ENCODE results near the gene PLXNA4. TPM values are rescaled to one million over a fixed set of nuclear protein-coding genes. Genes with fewer than 3 reads are reported as not detected.

PLXNA4 gene
- total RNA-seq, 1 experiment from 2014 or later = not detected

GRCh38 chr7:132311733-132312132, 264.5 kb downstream of the PLXNA4 start:
- Histone ChIP-seq H3K27ac (ENCODE audit: low read depth, low read length) (no peak overlapping the region), H3K4me1 (ENCODE audit: control insufficient read depth in 1 of 2, insufficient read depth in 2 of 2, low read length in 2 of 2) (no peaks in the 10 kb centered on the region), H3K79me2 (ENCODE audit: insufficient read depth, low read length) (no peaks in the 10 kb centered on the region), H3K4me3 (replicated peaks in 1 of 2; ENCODE audit: low read depth in 1 of 2, low read length in 2 of 2) (no peak overlapping the region), H2AFZ (ENCODE audit: low read depth, low read length, poor library complexity, severe bottlenecking) (no peak overlapping the region), H4K20me1 (ENCODE audit: insufficient read depth) (no peaks in the 10 kb centered on the region), H3K27me3 (ENCODE audit: insufficient read depth, low read length) (peaks cover 57% of the 10 kb centered on the region), H3K9ac (ENCODE audit: low read length) (no peak overlapping the region), H3K9me2 (ENCODE audit: insufficient read depth) (no peaks in the 10 kb centered on the region), H3K4me2 (ENCODE audit: low read length) (no peak overlapping the region), H3K9me3 (ENCODE audit: control insufficient read depth in 1 of 2, insufficient read depth in 1 of 2, low read depth in 1 of 2, low read length in 2 of 2) (no peaks in the 10 kb centered on the region), H3K36me3 (ENCODE audit: control insufficient read depth in 1 of 2, insufficient read depth in 2 of 2, low read length in 2 of 2) (no peaks in the 10 kb centered on the region)
- ATAC-seq = no peak
- RAD21 ChIA-PET (ENCODE audit: low non-redundant PET in 1 of 2, low total read pairs in 2 of 2, uncharacterized antibody in 2 of 2, unreplicated experiment in 2 of 2) = no interaction called here
- no peak for TF ChIP-seq SRF (IDR thresholded peaks at IDR 0.05; ENCODE audit: low read depth)
- no peak for TF ChIP-seq ATF3 (IDR thresholded peaks at IDR 0.05)
- no peak for TF ChIP-seq ELF1 (IDR thresholded peaks at IDR 0.05; ENCODE audit: borderline replicate concordance, low read depth)
- no peak for TF ChIP-seq SP1 (IDR thresholded peaks at IDR 0.05; ENCODE audit: low read depth)
- TF ChIP-seq ZNF274 (IDR thresholded peaks at IDR 0.05; ENCODE audit: low read depth, low read length) = no peak
- TF ChIP-seq RAD21 (IDR thresholded peaks at IDR 0.05; ENCODE audit: low read depth) = no peak
- TF ChIP-seq EZH2 (IDR thresholded peaks at IDR 0.05) = no peak
- TF ChIP-seq POLR2AphosphoS5 (IDR thresholded peaks at IDR 0.05; ENCODE audit: low read depth, low read length) = no peak
- TF ChIP-seq MAX (IDR thresholded peaks at IDR 0.05) = no peak
- TF ChIP-seq FOSL1 (IDR thresholded peaks at IDR 0.05; ENCODE audit: low read depth) = no peak
- TF ChIP-seq CBX3 (IDR thresholded peaks at IDR 0.05; ENCODE audit: low read depth) = no peak
- TF ChIP-seq POLR2A (IDR thresholded peaks at IDR 0.05; ENCODE audit: borderline replicate concordance, extremely low read depth, insufficient read depth, insufficient read length) = no peak
- no peak for TF ChIP-seq CEBPB (IDR thresholded peaks at IDR 0.05; ENCODE audit: low read depth)
- TF ChIP-seq REST (IDR thresholded peaks at IDR 0.05; ENCODE audit: low read depth) = no peak
- TF ChIP-seq ZBTB33 (IDR thresholded peaks at IDR 0.05; ENCODE audit: extremely low read depth, insufficient replicate concordance, low read length) = no peak
- TF ChIP-seq ZFX (IDR thresholded peaks at IDR 0.05) = no peak
- TF ChIP-seq EZH2phosphoT487 (IDR thresholded peaks at IDR 0.05; ENCODE audit: borderline replicate concordance) = no peak
- no peak for TF ChIP-seq YY1 (IDR thresholded peaks at IDR 0.05; ENCODE audit: extremely low read depth, insufficient replicate concordance, low read depth, low read length)
- no peak for TF ChIP-seq JUND (IDR thresholded peaks at IDR 0.05)
- no TSS peak for BruUV-seq (replicated peaks)
- CTCF ChIA-PET = no interaction called here
- DNase-seq (ENCODE audit: low read depth, low spot score) = no peak
- POLR2A ChIA-PET = no interaction called here
- intact Hi-C loops (cut with micrococcal nuclease) = no loop called here
